B cell (primary cell): ENCODE results near the gene CALN1. TPM values are rescaled to one million over a fixed set of nuclear protein-coding genes. Genes with fewer than 3 reads are reported as not detected.

Experiments
- ATAC-seq: fragments of 200-7000 bp; cut with Tn5 transposase; one replicate; pipeline ENCODE4 v1.10.0; 2021; ENCODE audit warnings: low read depth, mild to moderate bottlenecking, moderate number of reproducible peaks, moderate library complexity
- CTCF ChIA-PET: fragments of 350-600 bp; sonication (Branson Sonifier 250); formaldehyde crosslinking; loops from one replicate; lab custom pipeline; 2021; ENCODE audit warnings: antibody characterized with exemption, inconsistent platforms; lab: Charles Lee
- POLR2A ChIA-PET: fragments of 350-600 bp; sonication (Branson Sonifier 250); formaldehyde crosslinking; loops from one replicate; lab custom pipeline; 2021; ENCODE audit warnings: antibody characterized with exemption; lab: Charles Lee
- DNase-seq: peaks from one replicate; pipeline ENCODE4 v3.0.0; 2013
- H2AFZ ChIP-seq: 2 replicates; pipeline ENCODE4 v1.6.1; 2012; ENCODE audit warnings: mild to moderate bottlenecking, low read depth, low read length; ENCODE audit not compliant: insufficient read depth, poor library complexity, severe bottlenecking
- H3K27ac ChIP-seq, 2 donors: 1 replicate in 1 of 2; 2 replicates in 1 of 2; pipeline ENCODE4 v1.5.1; 2012 to 2013; ENCODE audit warnings: low read length in 2 of 2, mild to moderate bottlenecking in 2 of 2, moderate library complexity in 1 of 2
- H3K27me3 ChIP-seq, 4 experiments: fragments of 200-600 bp in 1 of 4; sonication (generic) in 1 of 4; replicated peaks in 1 of 4; 1 replicate in 2 of 4; 2 replicates in 2 of 4; pipeline versions ENCODE4 v1.6.1 to v1.7.0; 2013 to 2016; ENCODE audit warnings: low read length in 3 of 4, mild to moderate bottlenecking in 2 of 4, mixed read lengths in 1 of 4, moderate library complexity in 1 of 4; ENCODE audit not compliant: insufficient read depth in 4 of 4, control insufficient read depth in 3 of 4; ENCODE audit errors: control extremely low read depth in 1 of 4
- H3K36me3 ChIP-seq, 2 experiments: replicated peaks in 1 of 2; 1 replicate in 1 of 2; 2 replicates in 1 of 2; pipeline versions ENCODE4 v1.6.1 to v1.7.1; 2013; ENCODE audit warnings: low read length in 1 of 2; ENCODE audit not compliant: insufficient read depth in 2 of 2, control insufficient read depth in 1 of 2; ENCODE audit errors: control extremely low read depth in 1 of 2, extremely low read depth in 1 of 2
- H3K4me1 ChIP-seq, 2 donors: fragments of 200-600 bp in 1 of 2; sonication (generic) in 1 of 2; 1 replicate in 1 of 2; 2 replicates in 1 of 2; pipeline versions ENCODE4 v1.5.1 to v1.6.1; 2013 to 2017; ENCODE audit warnings: low read length in 2 of 2; ENCODE audit not compliant: control insufficient read depth in 2 of 2, insufficient read depth in 2 of 2
- H3K4me2 ChIP-seq: replicated peaks from 2 replicates; pipeline ENCODE3; 2012; ENCODE audit warnings: mild to moderate bottlenecking, low read depth, low read length; ENCODE audit not compliant: poor library complexity, severe bottlenecking
- H3K4me3 ChIP-seq, 5 experiments: fragments of 200-600 bp in 1 of 5; sonication (generic) in 1 of 5; 1 replicate in 3 of 5; 2 replicates in 2 of 5; pipeline versions ENCODE4 v1.5.1 to v1.7.0; 2011 to 2016; ENCODE audit warnings: low read length in 4 of 5, mild to moderate bottlenecking in 4 of 5, low read depth in 2 of 5, control low read depth in 1 of 5, moderate library complexity in 1 of 5; ENCODE audit not compliant: insufficient read depth in 1 of 5; ENCODE audit errors: control extremely low read depth in 1 of 5, extremely low read depth in 1 of 5
- H3K79me2 ChIP-seq: fragments of 200-600 bp; sonication (generic); one replicate; pipeline ENCODE4 v1.6.0; 2016; ENCODE audit warnings: low read length; ENCODE audit not compliant: control insufficient read depth, insufficient read depth
- H3K9ac ChIP-seq: fragments of 200-600 bp; sonication (generic); 2 replicates; pipeline ENCODE4 v1.6.1; 2017; ENCODE audit warnings: mild to moderate bottlenecking, low read length, moderate library complexity
- H3K9me3 ChIP-seq, 3 donors: one replicate each; pipeline versions ENCODE4 v1.6.1 to v1.7.1; 2013; ENCODE audit warnings: low read length in 2 of 3; ENCODE audit not compliant: control insufficient read depth in 2 of 3, insufficient read depth in 1 of 3; ENCODE audit errors: control extremely low read depth in 1 of 3
- H4K20me1 ChIP-seq: 2 replicates; pipeline ENCODE4 v1.6.0; 2012; ENCODE audit warnings: mild to moderate bottlenecking, low read length; ENCODE audit not compliant: insufficient read depth, control insufficient read depth, poor library complexity, severe bottlenecking
- H3K27ac Mint-ChIP-seq: one replicate; pipeline ENCODE4 v1.8.0; 2021; ENCODE audit warnings: mixed read lengths
- H3K27me3 Mint-ChIP-seq: one replicate; pipeline ENCODE4 v1.8.0; 2021; ENCODE audit warnings: mixed read lengths
- H3K4me1 Mint-ChIP-seq: one replicate; pipeline ENCODE4 v1.8.0; 2021; ENCODE audit warnings: mixed read lengths
- H3K4me3 Mint-ChIP-seq: one replicate; pipeline ENCODE4 v1.8.0; 2021; ENCODE audit warnings: mixed read lengths
- H3K9me3 Mint-ChIP-seq: one replicate; pipeline ENCODE4 v1.8.0; 2022; ENCODE audit warnings: mixed read lengths; ENCODE audit not compliant: insufficient read depth
- CTCF ChIP-seq: fragments of 200-600 bp; IDR thresholded peaks from one replicate; pipeline ENCODE4 v1.8.0; 2022; ENCODE audit warnings: antibody characterized with exemption, mild to moderate bottlenecking
- EZH2 ChIP-seq: IDR thresholded peaks from 2 replicates; pipeline ENCODE4 v1.6.1; 2012; ENCODE audit warnings: borderline replicate concordance, low read depth, mild to moderate bottlenecking, moderate library complexity, low read length; ENCODE audit not compliant: insufficient read depth, poor library complexity, severe bottlenecking
- WGBS: methylation state at CpG from one replicate; pipeline ENCODE4 v1.1.5; 2013; ENCODE audit warnings: missing lambda C conversion rate; ENCODE audit not compliant: insufficient coverage; 5-methylcytosine and 5-hydroxymethylcytosine counted together
- intact Hi-C: fragments of 100-400 bp; cut with micrococcal nuclease; formaldehyde crosslinking; loops from one replicate; pipeline ENCODE4 v1.10.0; 2022
- polyA plus RNA-seq: library from polyadenylated mRNA; depleted of rRNA; stranded (reverse); fragments of >200 nt; gene quantifications from 2 replicates; pipeline ENCODE4 v1.2.3, GENCODE V29; 2012
- total RNA-seq, 2 donors: library from RNA; stranded (reverse); fragments of 120-200 nt in 1 of 2; gene quantifications; 1 replicate in 1 of 2; 2 replicates in 1 of 2; pipeline versions ENCODE4 v1.2.3 to v1.2.4, GENCODE V29; 2013 to 2022

Gene CALN1
- total and polyA plus RNA-seq, 2 donors (not counting 1 experiment from before 2014, with no cell fraction given) = not detected

- no peak for TF ChIP-seq CTCF
- no peak for TF ChIP-seq EZH2
- H3K4me3 ChIP-seq = no peak overlapping the region
- no peak overlapping the region for H3K27ac Mint-ChIP-seq
- H4K20me1 ChIP-seq = no peaks in the 10 kb centered on the region
- H3K4me3 Mint-ChIP-seq = no peak overlapping the region
- no peaks in the 10 kb centered on the region for H3K27me3 ChIP-seq
- H3K9me3 ChIP-seq = no peaks in the 10 kb centered on the region
- intact Hi-C loops = no loop called here
- no peaks in the 10 kb centered on the region for H3K4me1 ChIP-seq
- no peaks in the 10 kb centered on the region for H3K36me3 ChIP-seq
- 62% methylated on average over 5 of the region's 7 CpGs for WGBS
- no peak overlapping the region for H3K4me2 ChIP-seq
- H3K27me3 Mint-ChIP-seq = no peaks in the 10 kb centered on the region
- H3K79me2 ChIP-seq = no peaks in the 10 kb centered on the region
- H3K9me3 Mint-ChIP-seq = no peaks in the 10 kb centered on the region
- CTCF ChIA-PET = no interaction called here
- no peaks in the 10 kb centered on the region for H3K4me1 Mint-ChIP-seq
- H3K27ac ChIP-seq = no peak overlapping the region
- H2AFZ ChIP-seq = no peak overlapping the region
- DNase-seq (no peak), ATAC-seq (no peak)
- H3K9ac ChIP-seq = no peak overlapping the region
- POLR2A ChIA-PET = no interaction called here
These were observed 331.1 kb downstream of the CALN1 start for GRCh38 chr7:72080865-72081510.

GRCh38 chr7:72080341-72080766 is 331.8 kb downstream of the CALN1 start:
- H3K4me3 Mint-ChIP-seq = no peak overlapping the region
- Histone ChIP-seq H3K36me3 (no peaks in the 10 kb centered on the region), H3K4me1 (no peaks in the 10 kb centered on the region), H2AFZ (no peak overlapping the region), H3K4me3 (no peak overlapping the region), H4K20me1 (no peaks in the 10 kb centered on the region), H3K4me2 (no peak overlapping the region), H3K79me2 (no peaks in the 10 kb centered on the region), H3K9ac (no peak overlapping the region), H3K27me3 (no peaks in the 10 kb centered on the region), H3K9me3 (peaks cover 0 to 4% (median 0%) of the 10 kb centered on the region in 3 donors), H3K27ac (no peak overlapping the region)
- ChIA-PET POLR2A (no interaction called here), CTCF (no interaction called here)
- DNase-seq (no peak), ATAC-seq (no peak)
- no peak for TF ChIP-seq EZH2
- TF ChIP-seq CTCF = no peak
- H3K27ac Mint-ChIP-seq = peak overlapping the region; percentile 15
- H3K27me3 Mint-ChIP-seq = no peaks in the 10 kb centered on the region
- intact Hi-C loops = no loop called here
- H3K4me1 Mint-ChIP-seq = no peaks in the 10 kb centered on the region
- WGBS = 8% methylated on average over 4 of the region's 4 CpGs
- H3K9me3 Mint-ChIP-seq = no peaks in the 10 kb centered on the region
